ENCODE data around the gene EGLN3.

DNA sequence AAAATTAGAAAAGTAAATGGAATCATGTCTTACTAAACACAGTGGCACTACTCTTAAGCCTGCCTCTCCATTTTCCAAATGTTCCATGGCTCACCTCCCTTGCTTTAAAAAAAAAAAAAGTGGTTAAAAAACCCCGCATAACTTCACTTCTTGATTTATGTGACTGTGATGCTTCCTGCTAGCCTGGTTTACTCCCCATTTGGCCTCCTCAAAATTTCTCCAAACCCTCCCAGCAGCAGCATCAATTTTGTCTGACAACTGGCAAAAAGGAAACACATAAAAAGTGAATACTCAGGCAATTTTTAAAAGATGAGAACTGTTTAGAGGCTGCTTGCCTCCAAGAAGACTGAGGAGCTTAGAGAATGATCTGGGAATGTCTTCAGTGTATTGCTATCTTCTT, 17.8 kb upstream of the EGLN3 start:
- TF ChIP-seq, protein P1, sequence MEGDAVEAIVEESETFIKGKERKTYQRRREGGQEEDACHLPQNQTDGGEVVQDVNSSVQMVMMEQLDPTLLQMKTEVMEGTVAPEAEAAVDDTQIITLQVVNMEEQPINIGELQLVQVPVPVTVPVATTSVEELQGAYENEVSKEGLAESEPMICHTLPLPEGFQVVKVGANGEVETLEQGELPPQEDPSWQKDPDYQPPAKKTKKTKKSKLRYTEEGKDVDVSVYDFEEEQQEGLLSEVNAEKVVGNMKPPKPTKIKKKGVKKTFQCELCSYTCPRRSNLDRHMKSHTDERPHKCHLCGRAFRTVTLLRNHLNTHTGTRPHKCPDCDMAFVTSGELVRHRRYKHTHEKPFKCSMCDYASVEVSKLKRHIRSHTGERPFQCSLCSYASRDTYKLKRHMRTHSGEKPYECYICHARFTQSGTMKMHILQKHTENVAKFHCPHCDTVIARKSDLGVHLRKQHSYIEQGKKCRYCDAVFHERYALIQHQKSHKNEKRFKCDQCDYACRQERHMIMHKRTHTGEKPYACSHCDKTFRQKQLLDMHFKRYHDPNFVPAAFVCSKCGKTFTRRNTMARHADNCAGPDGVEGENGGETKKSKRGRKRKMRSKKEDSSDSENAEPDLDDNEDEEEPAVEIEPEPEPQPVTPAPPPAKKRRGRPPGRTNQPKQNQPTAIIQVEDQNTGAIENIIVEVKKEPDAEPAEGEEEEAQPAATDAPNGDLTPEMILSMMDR (IDR thresholded peaks at IDR 0.05; ENCODE audit: borderline replicate concordance, extremely low read depth, low read length, poor library complexity, severe bottlenecking), result no peak
- TF ChIP-seq EZH2 (IDR thresholded peaks at IDR 0.05; ENCODE audit: borderline replicate concordance, low read depth, low read length, severe bottlenecking), result no peak
